Glutamatergic neuron (in vitro differentiated cells): ENCODE measurements around the gene SPACDR. TPM values are rescaled to one million over a fixed set of nuclear protein-coding genes. Genes with fewer than 3 reads are reported as not detected.

Experiments used
- DNase-seq: peaks from one replicate; pipeline ENCODE4 v3.0.0; 2022
- H3K27ac Mint-ChIP-seq: one replicate; pipeline ENCODE4 v1.8.0; 2020; ENCODE audit warnings: mild to moderate bottlenecking, mixed read lengths, inconsistent platforms; ENCODE audit not compliant: unreplicated experiment
- H3K27me3 Mint-ChIP-seq: one replicate; pipeline ENCODE4 v1.8.0; 2020; ENCODE audit warnings: mild to moderate bottlenecking, moderate library complexity, mixed read lengths, inconsistent platforms; ENCODE audit not compliant: unreplicated experiment
- H3K36me3 Mint-ChIP-seq: one replicate; pipeline ENCODE4 v1.8.0; 2020; ENCODE audit warnings: mild to moderate bottlenecking, mixed read lengths, inconsistent platforms; ENCODE audit not compliant: unreplicated experiment
- H3K4me1 Mint-ChIP-seq: one replicate; pipeline ENCODE4 v1.8.0; 2020; ENCODE audit warnings: mild to moderate bottlenecking, low read depth, mixed read lengths, inconsistent platforms; ENCODE audit not compliant: unreplicated experiment
- H3K4me3 Mint-ChIP-seq: one replicate; pipeline ENCODE4 v1.8.0; 2020; ENCODE audit warnings: mild to moderate bottlenecking, mixed read lengths, inconsistent platforms; ENCODE audit not compliant: unreplicated experiment
- H3K9me3 Mint-ChIP-seq: one replicate; pipeline ENCODE4 v1.8.0; 2020; ENCODE audit warnings: mild to moderate bottlenecking, moderate library complexity, mixed read lengths, inconsistent platforms; ENCODE audit not compliant: unreplicated experiment
- total RNA-seq: library from RNA; stranded (reverse); fragmentation: NEBNext Ultra II Directional; extraction: Animal tissue kit (Norgen Biotek cat#: 25700); gene quantifications from one replicate; pipeline ENCODE4 v1.2.1, GENCODE V29; 2021; ENCODE audit not compliant: unreplicated experiment
- TF ChIP-seq, protein P1 (sequence below): fragments of 200-600 bp; sonication (generic); IDR thresholded peaks from one replicate; pipeline ENCODE4 v1.5.0; 2021; ENCODE audit not compliant: partially characterized antibody, unreplicated experiment

Gene SPACDR
- total RNA-seq, 1 donor from 2014 or later = 1.7 TPM

DNA sequence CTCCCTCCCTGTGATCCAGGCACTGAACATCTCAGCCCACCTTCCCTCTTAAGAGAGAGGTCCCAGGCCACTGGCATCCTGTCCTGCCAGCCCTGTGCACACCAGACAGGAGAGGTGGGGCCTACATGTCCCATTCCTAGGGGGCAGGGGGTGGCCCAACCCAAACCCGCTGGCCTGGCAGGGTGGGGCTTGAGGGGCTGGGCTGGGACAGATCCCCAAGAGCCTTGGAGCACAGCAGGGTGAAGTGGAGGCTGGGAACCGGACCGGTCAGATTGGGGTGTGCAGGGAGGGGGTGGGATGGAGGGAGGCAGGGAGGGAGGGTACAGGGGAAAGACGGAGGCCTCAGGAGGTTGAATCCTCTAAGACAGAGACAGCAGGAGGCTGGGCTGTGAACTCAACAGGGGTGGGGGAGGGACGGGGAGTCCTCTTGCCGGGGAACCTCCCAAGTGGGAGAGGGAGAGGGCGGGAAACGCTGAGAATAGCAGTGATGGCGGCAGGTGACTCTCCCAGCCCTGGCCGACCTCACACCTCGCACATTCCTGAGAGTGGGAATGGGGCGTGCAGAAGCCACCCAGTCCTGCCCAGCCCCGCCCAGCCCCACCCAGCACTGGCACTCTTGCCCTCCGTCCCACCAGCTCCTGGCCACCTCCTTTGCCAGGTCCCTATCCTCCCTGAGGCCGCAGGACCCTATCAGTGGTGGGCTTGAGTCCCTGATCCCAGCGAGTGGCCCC lies 8.2 kb upstream of the SPACDR start:
- Mint-ChIP-seq H3K4me1 (peaks cover 12% of the 10 kb centered on the region), H3K9me3 (peaks cover 2% of the 10 kb centered on the region), H3K27ac (no peak overlapping the region), H3K4me3 (no peak overlapping the region), H3K27me3 (peaks cover 5% of the 10 kb centered on the region), H3K36me3 (no peaks in the 10 kb centered on the region)
- TF ChIP-seq, protein P1, sequence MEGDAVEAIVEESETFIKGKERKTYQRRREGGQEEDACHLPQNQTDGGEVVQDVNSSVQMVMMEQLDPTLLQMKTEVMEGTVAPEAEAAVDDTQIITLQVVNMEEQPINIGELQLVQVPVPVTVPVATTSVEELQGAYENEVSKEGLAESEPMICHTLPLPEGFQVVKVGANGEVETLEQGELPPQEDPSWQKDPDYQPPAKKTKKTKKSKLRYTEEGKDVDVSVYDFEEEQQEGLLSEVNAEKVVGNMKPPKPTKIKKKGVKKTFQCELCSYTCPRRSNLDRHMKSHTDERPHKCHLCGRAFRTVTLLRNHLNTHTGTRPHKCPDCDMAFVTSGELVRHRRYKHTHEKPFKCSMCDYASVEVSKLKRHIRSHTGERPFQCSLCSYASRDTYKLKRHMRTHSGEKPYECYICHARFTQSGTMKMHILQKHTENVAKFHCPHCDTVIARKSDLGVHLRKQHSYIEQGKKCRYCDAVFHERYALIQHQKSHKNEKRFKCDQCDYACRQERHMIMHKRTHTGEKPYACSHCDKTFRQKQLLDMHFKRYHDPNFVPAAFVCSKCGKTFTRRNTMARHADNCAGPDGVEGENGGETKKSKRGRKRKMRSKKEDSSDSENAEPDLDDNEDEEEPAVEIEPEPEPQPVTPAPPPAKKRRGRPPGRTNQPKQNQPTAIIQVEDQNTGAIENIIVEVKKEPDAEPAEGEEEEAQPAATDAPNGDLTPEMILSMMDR = no peak
- DNase-seq = no peak

DNA sequence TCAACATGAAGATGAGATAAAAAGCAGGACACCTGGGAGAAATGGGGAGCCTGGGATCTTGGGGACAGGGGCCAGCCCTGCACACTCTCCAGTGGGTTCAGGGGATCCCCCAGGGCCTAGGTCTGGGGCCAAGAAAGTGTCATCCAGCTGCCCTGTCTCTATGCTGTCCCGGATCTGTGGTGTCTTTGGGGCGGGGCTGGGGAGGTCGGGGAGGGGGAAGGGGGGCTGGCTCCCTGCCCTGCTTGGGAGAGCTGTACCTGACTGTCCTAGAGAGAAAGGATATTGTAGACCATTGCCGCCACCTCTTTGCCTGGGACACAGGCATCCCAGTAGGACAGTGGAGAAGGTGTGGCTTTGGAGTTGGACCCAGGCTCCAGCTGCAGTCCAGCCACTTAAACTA lies 7.0 kb upstream of the SPACDR start:
- peaks cover 5% of the 10 kb centered on the region for H3K27me3 Mint-ChIP-seq
- peaks cover 2% of the 10 kb centered on the region for H3K9me3 Mint-ChIP-seq
- peaks cover 10% of the 10 kb centered on the region for H3K4me1 Mint-ChIP-seq
- H3K4me3 Mint-ChIP-seq = no peak overlapping the region
- H3K36me3 Mint-ChIP-seq = no peaks in the 10 kb centered on the region
- DNase-seq = no peak
- no peak overlapping the region for H3K27ac Mint-ChIP-seq
- TF ChIP-seq, protein P1 = no peak

DNA sequence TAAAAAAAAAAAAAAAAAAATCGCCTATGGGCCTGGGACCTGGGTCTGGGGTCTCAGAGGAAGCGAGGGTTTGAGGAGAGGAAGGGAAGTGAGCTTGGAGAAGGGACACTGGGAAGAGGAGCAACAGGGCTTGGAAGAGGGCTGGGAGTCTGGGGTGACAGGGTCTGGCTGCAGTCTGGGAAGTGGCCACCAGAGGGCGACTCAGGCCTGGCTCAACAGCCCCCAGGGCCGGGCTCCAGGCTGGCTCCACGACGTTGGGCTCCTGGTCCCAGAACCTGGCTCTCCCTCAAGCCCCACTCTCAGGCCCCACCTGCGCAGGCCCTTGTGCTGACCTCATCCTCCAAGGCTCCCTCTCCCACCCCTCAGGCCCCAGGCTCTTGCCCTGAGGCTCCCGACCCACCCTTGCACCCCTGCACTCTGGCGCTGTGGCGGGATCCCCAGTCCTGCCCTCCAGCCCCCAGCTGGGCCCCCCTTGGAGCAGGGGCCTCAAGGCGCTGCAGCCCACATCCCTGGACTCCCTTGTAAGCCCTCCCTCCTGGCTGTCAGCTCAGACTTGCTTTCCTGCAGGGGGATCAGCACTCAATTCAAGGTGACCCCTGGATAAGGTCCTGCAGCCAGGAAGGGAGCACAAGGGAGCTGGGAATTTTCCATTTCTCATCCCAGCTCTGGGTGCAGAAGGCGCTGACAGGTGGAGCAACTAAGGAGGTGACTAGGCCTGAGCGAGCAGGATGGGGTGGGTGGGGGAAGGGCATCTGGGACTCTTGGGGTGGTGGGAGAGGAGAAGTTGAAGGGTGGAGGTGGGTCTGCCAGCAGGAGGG lies 5.4 kb upstream of the SPACDR start:
- DNase-seq = peak; percentile 94
- H3K36me3 Mint-ChIP-seq = no peaks in the 10 kb centered on the region
- TF ChIP-seq, protein P1 = peak; percentile 98
- no peak overlapping the region for H3K4me3 Mint-ChIP-seq
- H3K27ac Mint-ChIP-seq = no peak overlapping the region
- H3K4me1 Mint-ChIP-seq = peaks cover 3% of the 10 kb centered on the region
- H3K27me3 Mint-ChIP-seq = peaks cover 5% of the 10 kb centered on the region
- H3K9me3 Mint-ChIP-seq = peaks cover 4% of the 10 kb centered on the region

DNA sequence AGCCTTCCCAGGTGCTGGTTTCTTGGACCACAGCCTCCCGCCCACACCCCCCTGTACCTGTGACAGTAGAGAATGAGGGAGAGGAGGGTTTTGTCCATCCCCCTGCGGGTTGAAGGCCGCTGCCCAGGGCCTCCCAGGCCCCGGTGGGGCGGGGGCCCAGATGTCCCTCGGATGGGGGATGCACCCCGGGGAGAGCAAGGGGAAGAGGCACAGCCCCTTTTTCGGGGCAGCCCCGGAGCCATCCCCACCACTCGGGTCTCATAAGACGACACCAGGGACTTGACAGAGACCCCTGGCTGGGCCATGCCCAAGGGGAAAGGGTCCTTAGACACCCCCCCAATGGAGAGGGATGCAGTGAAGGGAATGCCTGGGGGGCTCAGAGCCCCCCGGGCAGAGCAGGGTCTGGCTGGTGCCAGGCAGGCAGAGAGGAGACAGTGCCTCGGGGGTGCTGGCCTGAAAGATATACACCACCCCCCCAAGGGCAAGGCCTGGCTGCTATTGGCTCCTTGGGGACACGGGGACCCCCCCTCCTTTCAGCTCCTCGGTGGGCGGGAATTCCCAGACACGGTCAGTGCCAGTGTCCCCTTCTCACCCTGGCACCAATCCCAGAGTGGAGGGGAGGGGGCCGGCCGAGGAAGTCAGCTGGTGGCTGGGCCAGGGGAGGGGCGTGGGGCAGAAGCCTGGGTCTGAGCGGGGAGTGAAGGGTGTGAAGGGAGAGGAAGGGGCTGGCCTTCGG lies 3.7 kb upstream of the SPACDR start:
- no peaks in the 10 kb centered on the region for H3K4me1 Mint-ChIP-seq
- H3K27ac Mint-ChIP-seq = no peak overlapping the region
- no peak overlapping the region for H3K4me3 Mint-ChIP-seq
- TF ChIP-seq, protein P1 = no peak
- peaks cover 4% of the 10 kb centered on the region for H3K9me3 Mint-ChIP-seq
- H3K27me3 Mint-ChIP-seq = peaks cover 4% of the 10 kb centered on the region
- H3K36me3 Mint-ChIP-seq = no peaks in the 10 kb centered on the region
- DNase-seq = no peak
